GM12875 (cell line): ENCODE data around the gene STK16.

Experiments
- H3K4me3 ChIP-seq: one replicate; pipeline ENCODE4 v1.5.1; 2011; ENCODE audit warnings: low read depth, low read length, control low read depth
- CTCF ChIP-seq: IDR thresholded peaks from 2 replicates; pipeline ENCODE4 v1.5.1; 2011; ENCODE audit warnings: low read depth, mild to moderate bottlenecking, control low read depth, inconsistent platforms, low read length, moderate library complexity, borderline replicate concordance; ENCODE audit not compliant: insufficient read depth

The STK16 gene

DNA sequence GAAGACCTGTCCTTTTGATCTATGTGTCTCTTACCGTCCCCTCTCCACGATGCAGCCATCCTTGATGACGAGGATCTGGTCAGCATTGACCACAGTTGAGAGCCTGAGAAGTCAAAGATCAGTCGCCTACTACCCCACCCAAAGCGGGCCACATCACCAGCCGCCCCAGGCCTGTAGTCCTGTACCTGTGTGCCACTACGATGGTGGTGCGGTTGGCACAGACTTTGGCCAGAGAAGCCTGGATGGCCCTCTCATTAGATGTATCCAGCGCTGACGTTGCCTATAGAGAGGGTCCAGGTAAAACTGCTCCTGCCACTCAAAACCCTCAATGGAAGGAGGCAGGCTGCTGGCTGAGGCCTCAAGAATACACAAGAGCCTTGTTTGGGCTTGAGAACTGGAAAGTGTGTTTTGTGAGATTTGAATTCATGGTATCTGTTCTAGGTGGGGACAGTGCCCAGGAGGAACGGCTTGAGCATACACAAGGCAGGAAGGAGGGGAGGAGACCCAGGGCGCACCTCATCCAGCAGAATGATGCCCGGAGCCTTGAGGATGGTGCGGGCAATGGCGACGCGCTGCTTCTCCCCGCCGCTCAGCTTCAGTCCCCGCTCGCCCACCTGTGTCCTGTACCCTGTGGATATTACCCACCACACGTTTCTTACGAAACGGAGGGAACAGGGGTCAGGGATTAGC is 34.9 kb upstream of the STK16 start:
- TF ChIP-seq CTCF: no peak
- H3K4me3 ChIP-seq: no peak overlapping the region

GRCh38 chr2:219210886-219211362 is 34.4 kb upstream of the STK16 start:
- H3K4me3 ChIP-seq: no peak overlapping the region
- no peak for TF ChIP-seq CTCF

- H3K4me3 ChIP-seq: no peak overlapping the region
- TF ChIP-seq CTCF: no peak
Observed at GRCh38 chr2:219213026-219213415, 32.3 kb upstream of the STK16 start.

GRCh38 chr2:219213486-219214071 is 31.7 kb upstream of the STK16 start:
- H3K4me3 ChIP-seq: no peak overlapping the region
- TF ChIP-seq CTCF: no peak

DNA sequence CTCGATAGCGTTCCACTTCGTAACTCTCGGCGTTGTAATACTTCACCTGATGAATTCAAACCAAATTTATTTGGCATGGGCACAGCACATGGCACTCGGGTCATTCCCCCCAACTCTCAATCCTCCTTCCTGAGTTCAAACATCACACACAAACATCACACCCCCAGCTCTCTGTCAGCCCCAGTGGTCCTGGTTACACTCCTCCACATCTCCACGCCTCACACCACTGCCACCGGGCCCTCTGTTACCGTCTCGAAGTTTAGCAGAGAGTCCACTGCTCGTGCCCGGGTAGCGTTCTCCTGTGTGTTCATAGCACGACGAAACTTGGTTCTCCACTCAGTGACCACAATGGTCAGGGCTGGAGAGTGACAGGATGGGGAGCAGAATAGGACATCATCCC is 31.1 kb upstream of the STK16 start:
- TF ChIP-seq CTCF: no peak
- H3K4me3 ChIP-seq: no peak overlapping the region

- no peak overlapping the region for H3K4me3 ChIP-seq
- TF ChIP-seq CTCF: no peak
Observed at GRCh38 chr2:219214786-219215185, 30.5 kb upstream of the STK16 start.
